ENCODE results near the gene SMO. TPM values are rescaled to one million over a fixed set of nuclear protein-coding genes. Genes with fewer than 3 reads are reported as not detected.
A peak's percentile ranks its signal among the peaks of the same experiment; 100 is the strongest.

SMO gene
- total RNA-seq, 1 experiment from 2014 or later, result 40.3 TPM

DNA sequence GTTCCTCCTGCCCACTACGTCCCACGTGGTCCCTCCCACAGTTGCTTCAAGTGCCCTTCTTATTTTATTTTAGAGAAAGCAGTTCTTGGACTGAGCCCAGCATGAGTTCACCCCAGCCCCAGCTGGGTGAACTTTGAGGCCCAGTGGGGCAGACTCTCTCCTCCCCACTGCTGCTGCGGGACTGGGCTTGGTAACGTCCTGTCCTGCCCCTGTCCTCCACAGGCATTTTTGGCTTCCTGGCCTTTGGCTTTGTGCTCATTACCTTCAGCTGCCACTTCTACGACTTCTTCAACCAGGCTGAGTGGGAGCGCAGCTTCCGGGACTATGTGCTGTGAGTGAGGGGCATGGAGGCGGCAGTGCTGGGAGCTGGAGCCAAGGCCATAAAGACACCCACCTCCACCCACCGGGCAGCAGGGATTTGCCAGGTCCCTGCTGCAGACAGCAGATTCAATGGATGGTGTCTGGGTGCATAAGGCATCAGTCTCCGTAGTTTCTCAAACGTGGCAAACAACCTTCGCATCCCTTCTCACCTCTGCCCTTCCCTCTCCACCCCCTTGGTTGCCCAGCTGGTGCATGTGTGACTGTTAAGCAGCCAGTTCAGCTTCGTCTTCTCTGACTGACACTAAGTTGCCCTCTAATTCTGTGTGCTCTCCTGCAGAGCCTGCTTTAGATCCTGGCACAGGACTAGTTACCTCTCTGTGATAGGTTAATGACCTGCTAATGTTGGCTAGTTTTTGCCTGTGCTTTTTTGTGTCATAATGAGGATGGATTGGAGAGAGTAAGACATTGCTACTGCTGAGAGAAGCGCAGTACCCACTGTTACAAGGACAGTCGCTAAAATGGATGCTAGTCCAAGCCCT lies 20.9 kb downstream of the SMO start:
- no peak overlapping the region for H3K4me3 ChIP-seq (ENCODE audit: low read depth, low read length, poor library complexity, severe bottlenecking)
- ChIA-PET POLR2A (ENCODE audit: low non-redundant PET) (no interaction called here), CTCF (interaction anchor here (0.6 to 2.1 kb wide), 2 partner anchors 45 to 266 kb away, joined by 3 to 12 read pairs; no protein-coding TSS in a partner anchor)
- DNase-seq (ENCODE audit: low spot score), result no peak
- H3K36me3 ChIP-seq (ENCODE audit: insufficient read depth, low read length, poor library complexity, severe bottlenecking), result peaks cover 24% of the 10 kb centered on the region
- no TSS peak for BruUV-seq (replicated peaks)
- no peak overlapping the region for H3K27ac ChIP-seq (ENCODE audit: low read depth, low read length, poor library complexity, severe bottlenecking)
- TF ChIP-seq, protein P1, sequence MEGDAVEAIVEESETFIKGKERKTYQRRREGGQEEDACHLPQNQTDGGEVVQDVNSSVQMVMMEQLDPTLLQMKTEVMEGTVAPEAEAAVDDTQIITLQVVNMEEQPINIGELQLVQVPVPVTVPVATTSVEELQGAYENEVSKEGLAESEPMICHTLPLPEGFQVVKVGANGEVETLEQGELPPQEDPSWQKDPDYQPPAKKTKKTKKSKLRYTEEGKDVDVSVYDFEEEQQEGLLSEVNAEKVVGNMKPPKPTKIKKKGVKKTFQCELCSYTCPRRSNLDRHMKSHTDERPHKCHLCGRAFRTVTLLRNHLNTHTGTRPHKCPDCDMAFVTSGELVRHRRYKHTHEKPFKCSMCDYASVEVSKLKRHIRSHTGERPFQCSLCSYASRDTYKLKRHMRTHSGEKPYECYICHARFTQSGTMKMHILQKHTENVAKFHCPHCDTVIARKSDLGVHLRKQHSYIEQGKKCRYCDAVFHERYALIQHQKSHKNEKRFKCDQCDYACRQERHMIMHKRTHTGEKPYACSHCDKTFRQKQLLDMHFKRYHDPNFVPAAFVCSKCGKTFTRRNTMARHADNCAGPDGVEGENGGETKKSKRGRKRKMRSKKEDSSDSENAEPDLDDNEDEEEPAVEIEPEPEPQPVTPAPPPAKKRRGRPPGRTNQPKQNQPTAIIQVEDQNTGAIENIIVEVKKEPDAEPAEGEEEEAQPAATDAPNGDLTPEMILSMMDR (conservative IDR thresholded peaks at IDR 0.05; ENCODE audit: low read depth, low read length), result no peak
- no peak for TF ChIP-seq EZH2 (IDR thresholded peaks at IDR 0.05; ENCODE audit: borderline replicate concordance, low read depth, low read length, poor library complexity, severe bottlenecking)
- H3K4me1 ChIP-seq (ENCODE audit: insufficient read depth, low read length, poor library complexity, severe bottlenecking), result no peaks in the 10 kb centered on the region
- no peaks in the 10 kb centered on the region for H3K27me3 ChIP-seq (replicated peaks; ENCODE audit: insufficient read depth, low read depth, low read length, poor library complexity)
- intact Hi-C loops (cut with micrococcal nuclease; ENCODE audit: unreplicated experiment), result no loop called here
- no peaks in the 10 kb centered on the region for H3K9me3 ChIP-seq (ENCODE audit: low read depth, low read length, poor library complexity, severe bottlenecking)

DNA sequence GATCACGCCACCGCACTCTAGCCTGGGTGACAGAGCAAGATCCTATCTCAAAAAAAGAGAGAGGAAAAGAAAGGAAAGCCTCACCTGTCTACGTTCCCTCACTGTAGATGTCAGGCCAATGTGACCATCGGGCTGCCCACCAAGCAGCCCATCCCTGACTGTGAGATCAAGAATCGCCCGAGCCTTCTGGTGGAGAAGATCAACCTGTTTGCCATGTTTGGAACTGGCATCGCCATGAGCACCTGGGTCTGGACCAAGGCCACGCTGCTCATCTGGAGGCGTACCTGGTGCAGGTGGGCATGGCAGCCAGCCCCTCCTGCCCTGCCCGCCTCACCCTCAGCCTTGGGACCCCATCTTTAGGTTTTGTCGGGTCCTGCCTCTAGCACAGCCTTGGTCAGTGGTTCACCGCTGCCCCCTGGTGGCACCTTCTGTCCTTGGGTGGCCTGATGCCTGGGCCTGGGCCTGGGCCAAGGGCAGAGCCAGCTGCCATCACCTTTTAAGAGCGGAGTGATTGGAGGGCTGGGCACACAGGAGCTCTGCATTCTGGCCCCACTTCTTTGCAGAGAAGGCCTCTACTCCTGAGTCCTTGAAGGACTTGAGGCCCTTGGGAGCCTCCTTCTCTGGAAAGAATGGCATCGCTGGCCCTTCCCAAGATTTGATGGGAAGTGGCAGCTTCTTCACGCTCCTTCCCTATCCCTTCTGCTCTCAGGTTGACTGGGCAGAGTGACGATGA lies 22.0 kb downstream of the SMO start:
- Histone ChIP-seq H3K36me3 (ENCODE audit: insufficient read depth, low read length, poor library complexity, severe bottlenecking) (peaks cover 24% of the 10 kb centered on the region), H3K9me3 (ENCODE audit: low read depth, low read length, poor library complexity, severe bottlenecking) (no peaks in the 10 kb centered on the region), H3K4me1 (ENCODE audit: insufficient read depth, low read length, poor library complexity, severe bottlenecking) (no peaks in the 10 kb centered on the region), H3K4me3 (ENCODE audit: low read depth, low read length, poor library complexity, severe bottlenecking) (no peak overlapping the region), H3K27ac (ENCODE audit: low read depth, low read length, poor library complexity, severe bottlenecking) (no peak overlapping the region), H3K27me3 (replicated peaks; ENCODE audit: insufficient read depth, low read depth, low read length, poor library complexity) (no peaks in the 10 kb centered on the region)
- CTCF ChIA-PET, result interaction anchor here (0.5 to 2.1 kb wide), 2 partner anchors 47 to 80 kb away, joined by 8 to 12 read pairs; no protein-coding TSS in a partner anchor
- intact Hi-C loops (cut with micrococcal nuclease; ENCODE audit: unreplicated experiment), result loop anchor here (1.0 to 10.0 kb wide), 3 partner anchors 46 to 783 kb away; no protein-coding TSS in a partner anchor
- TF ChIP-seq EZH2 (IDR thresholded peaks at IDR 0.05; ENCODE audit: borderline replicate concordance, low read depth, low read length, poor library complexity, severe bottlenecking), result no peak
- TF ChIP-seq, protein P1 (conservative IDR thresholded peaks at IDR 0.05; ENCODE audit: low read depth, low read length), result peak; percentile 86
- POLR2A ChIA-PET (ENCODE audit: low non-redundant PET), result no interaction called here
- peak; percentile 52 for DNase-seq (ENCODE audit: low spot score)
- BruUV-seq (replicated peaks), result no TSS peak

DNA sequence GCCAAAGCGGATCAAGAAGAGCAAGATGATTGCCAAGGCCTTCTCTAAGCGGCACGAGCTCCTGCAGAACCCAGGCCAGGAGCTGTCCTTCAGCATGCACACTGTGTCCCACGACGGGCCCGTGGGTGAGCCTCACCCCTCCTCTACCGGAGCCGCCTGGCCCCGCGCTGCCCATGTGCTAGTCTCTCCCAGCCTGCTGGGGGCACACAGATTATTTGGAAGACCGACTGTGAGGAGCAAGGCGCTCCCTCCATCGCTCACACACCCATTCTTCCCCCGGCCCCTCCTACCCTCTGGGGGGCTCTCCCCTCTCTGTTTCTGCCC lies 22.5 kb downstream of the SMO start:
- Histone ChIP-seq H3K36me3 (ENCODE audit: insufficient read depth, low read length, poor library complexity, severe bottlenecking) (peaks cover 21% of the 10 kb centered on the region), H3K27me3 (replicated peaks; ENCODE audit: insufficient read depth, low read depth, low read length, poor library complexity) (no peaks in the 10 kb centered on the region), H3K27ac (ENCODE audit: low read depth, low read length, poor library complexity, severe bottlenecking) (no peak overlapping the region), H3K4me1 (ENCODE audit: insufficient read depth, low read length, poor library complexity, severe bottlenecking) (no peaks in the 10 kb centered on the region), H3K4me3 (ENCODE audit: low read depth, low read length, poor library complexity, severe bottlenecking) (no peak overlapping the region), H3K9me3 (ENCODE audit: low read depth, low read length, poor library complexity, severe bottlenecking) (no peaks in the 10 kb centered on the region)
- TF ChIP-seq EZH2 (IDR thresholded peaks at IDR 0.05; ENCODE audit: borderline replicate concordance, low read depth, low read length, poor library complexity, severe bottlenecking), result no peak
- TF ChIP-seq, protein P1 (conservative IDR thresholded peaks at IDR 0.05; ENCODE audit: low read depth, low read length), result no peak
- no peak for DNase-seq (ENCODE audit: low spot score)
- CTCF ChIA-PET, result interaction anchor here (0.5 to 2.1 kb wide), 2 partner anchors 47 to 79 kb away, joined by 8 to 12 read pairs; no protein-coding TSS in a partner anchor
- no TSS peak for BruUV-seq (replicated peaks)
- POLR2A ChIA-PET (ENCODE audit: low non-redundant PET), result no interaction called here
- intact Hi-C loops (cut with micrococcal nuclease; ENCODE audit: unreplicated experiment), result loop anchor here (1.0 to 10.0 kb wide), 3 partner anchors 47 to 784 kb away; no protein-coding TSS in a partner anchor

Data from A673 (cell line).